RPMI7951 (cell line): Measurements from ENCODE around the gene RPL36. TPM values are rescaled to one million over a fixed set of nuclear protein-coding genes. Genes with fewer than 3 reads are reported as not detected.
"Not testable (repeated sequence)": the region's sequence is repeated elsewhere in the genome, so short reads cannot be mapped to it uniquely, and the experiment has no call there.

ENCODE experiments used
- DNase-seq: peaks from one replicate; pipeline ENCODE4 v3.0.0-alpha.2; 2012; ENCODE audit warnings: low read depth
- total RNA-seq: library from RNA; depleted of rRNA; stranded (reverse); fragments of >200 nt; shearing (Covaris generic); gene quantifications from 2 replicates; pipeline ENCODE4 v1.2.3, GENCODE V29; 2014

Gene RPL36
- total RNA-seq, 1 experiment from 2014 or later, result 738 TPM

DNA sequence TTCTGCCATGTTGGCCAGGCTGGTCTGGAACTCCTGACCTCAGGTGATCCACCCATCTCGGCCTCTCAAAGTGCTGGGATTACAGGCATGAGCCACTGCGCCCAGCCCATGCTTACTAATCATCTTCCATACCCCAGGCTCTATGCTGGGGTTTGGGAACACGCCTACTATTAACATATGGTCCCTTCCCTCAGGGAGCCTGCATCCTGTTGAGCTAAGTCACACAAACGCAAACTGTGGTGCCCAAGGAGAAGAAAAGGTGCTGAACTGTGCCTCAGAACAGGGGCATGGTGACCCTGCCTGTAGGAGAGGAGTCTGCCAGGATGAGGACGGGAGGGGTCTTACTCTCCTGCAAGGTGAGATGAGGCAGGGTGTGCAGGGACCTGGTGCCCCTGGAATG lies 15.4 kb upstream of the RPL36 start:
- no peak for DNase-seq

DNA sequence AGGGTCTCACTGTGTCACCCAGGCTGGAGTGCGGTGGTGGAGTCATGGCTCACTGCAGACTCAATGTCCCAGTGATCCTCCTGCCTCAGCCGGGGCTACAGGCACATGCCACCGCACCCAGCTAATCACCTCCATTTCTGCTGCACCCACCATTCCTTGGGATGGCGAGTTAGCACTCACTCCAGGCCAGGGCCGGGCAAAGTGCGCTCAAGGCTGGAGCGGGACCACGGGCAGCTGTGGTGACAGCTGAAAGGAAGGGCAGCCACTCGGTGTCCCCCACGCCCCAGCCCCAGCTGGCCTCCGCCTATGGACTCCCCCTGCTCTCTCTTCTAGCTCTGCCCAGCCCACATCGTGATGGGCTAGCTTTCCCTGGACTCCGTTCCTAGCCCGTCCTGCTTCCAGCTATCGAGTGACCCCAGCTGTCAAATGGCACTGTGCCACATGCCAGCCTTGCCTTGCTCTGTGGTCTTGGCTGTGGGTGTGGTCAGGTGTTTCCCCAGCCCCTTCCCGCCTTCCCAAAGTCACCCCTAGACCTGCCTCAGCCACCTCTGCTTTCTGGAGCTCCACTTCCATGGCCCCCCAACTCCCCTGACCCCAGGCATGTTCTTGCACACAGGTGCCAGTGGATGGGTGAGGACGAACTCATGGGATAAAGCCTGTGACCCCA lies 13.9 kb upstream of the RPL36 start:
- no peak for DNase-seq

DNA sequence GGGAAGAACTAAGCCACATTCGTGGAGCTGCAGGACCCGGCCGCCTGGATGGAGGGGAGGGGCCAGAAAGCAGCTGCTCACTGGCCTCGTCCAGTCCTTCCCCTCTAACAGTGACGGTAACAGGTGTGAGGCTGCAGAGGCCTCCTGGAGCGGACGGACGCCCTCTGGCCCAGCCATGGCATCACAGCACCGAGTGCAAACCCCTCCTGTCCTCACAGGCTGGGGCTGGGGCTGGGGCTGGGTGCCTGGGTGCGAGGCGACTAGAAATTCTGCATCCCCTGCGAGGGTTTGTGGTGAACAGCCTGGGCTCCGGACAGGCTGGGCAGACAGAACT lies 13.4 kb upstream of the RPL36 start:
- DNase-seq, result no peak

DNA sequence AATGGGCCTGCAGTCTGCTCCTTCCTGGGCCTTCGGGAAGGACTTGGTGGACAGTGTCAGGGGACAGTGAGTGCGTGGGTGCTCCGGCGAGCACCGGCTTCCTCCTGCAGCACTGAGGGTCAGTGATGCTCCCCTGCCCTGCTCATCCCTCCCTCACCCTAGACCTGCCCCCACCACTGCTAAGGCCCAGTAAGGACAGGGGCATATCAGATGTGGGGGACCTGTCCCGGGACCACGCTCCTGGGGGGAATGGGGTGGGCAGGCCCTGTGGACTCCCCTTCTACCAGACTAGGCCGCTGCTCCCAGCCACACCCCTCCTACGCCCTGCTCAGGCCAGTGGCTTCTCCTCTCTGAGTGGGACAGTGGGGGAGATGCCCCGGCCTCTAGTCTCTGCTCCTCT lies 13.0 kb upstream of the RPL36 start:
- no peak for DNase-seq

DNA sequence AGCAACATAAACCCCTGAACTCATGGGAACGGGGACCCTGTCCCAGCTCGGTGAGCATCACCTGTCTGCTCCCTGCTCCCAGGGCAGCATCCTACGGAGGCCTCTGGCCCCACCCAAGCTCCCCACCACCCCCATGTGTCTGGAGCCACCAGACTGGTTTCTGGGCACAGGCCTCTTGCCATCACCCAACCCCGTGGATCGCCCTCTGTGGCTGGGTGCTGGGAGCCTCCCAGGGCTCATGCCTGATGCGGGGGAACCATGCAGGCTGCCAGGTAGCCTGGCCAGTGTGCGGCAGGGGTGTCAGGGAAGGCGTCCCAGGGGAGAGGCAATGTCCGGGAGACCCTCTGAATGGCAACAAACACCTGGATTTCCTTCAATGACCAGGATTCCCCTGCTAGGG lies 12.5 kb upstream of the RPL36 start:
- DNase-seq, result no peak

DNA sequence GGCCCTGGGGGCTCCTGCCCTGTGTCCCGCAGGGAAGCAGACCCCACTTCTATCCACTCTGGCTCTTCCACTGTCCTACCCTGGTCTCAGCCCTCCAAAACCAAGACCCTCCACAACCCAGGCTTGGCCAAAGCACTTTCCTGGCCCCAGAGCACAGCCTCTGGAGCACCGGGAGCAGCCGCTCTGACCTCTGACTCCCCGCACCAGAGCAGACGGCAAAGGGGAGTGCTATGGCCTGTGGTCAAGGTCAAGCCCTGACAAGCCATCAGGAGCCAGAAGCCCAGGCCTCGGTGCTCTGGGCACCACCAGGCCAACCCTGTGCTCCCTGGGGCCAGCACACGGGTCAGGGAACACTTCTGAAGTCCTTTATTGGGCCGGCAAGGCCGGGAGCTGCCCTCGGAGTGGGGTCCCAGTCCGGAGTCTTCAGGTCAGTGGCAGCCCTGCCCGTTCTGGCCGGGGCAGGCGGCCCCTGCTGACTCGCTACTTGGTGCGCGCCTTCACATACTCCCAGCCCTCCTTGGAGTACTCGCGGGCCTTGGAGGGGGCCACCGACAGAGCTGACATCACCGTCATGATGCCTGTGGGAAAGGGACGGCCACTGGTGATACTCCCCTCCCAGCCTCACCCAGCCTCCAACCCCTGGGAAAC lies 11.9 kb upstream of the RPL36 start:
- no peak for DNase-seq

DNA sequence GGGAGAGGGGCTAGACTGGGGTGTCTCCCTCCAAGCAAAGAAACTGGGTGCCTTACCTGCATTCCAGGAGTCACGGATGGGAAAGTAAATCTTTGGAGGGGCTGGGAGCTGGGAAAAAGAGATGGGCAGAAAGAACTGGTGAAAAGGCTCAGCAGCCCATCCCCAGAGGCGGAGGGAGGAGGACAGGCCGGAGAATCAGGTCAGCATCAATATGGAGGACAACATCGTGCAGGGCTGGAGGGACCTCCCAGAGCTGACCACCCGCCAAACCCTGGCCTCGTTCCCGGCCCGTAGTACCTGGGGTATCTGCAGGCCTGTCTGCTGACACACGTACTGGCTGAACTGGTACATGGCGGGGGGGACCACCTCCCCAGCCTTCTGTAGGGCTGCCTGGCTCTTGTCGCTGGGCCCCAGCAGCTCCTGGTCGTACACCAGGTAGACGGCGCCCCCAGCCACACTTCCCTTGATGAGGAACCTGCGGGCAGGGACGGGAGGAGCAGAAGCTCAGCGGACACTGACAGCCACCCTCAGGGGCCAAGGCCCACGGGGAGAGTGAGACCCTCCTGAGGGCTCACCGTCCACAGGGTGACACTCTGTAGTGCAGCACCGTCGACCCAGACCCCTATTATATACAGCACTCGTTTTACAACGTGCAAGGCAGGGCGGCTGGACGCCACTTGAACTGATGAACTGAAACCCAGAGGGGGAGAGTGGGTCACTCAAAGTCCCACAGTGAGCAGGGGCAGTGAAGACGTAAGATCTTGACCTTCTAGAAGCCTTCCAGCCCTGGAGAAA lies 10.6 kb upstream of the RPL36 start:
- DNase-seq, result no peak

DNA sequence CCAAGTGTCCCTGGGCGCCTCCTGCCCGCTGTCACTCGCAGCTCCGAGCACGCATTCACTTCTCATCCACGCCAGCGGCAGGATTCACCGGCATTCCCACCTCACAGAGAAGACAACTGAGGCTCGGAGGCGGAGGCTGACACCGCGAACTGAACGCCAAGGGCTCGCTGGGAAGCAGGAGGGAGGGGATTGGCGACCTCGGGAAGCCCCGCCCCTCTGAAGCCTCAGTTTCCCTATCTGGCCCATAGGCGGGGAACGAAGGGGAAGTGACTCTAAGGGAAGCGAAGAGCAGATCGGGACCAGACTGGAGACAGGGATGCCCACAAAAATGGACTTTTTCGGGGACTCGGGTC lies 10.0 kb upstream of the RPL36 start:
- no peak for DNase-seq

DNA sequence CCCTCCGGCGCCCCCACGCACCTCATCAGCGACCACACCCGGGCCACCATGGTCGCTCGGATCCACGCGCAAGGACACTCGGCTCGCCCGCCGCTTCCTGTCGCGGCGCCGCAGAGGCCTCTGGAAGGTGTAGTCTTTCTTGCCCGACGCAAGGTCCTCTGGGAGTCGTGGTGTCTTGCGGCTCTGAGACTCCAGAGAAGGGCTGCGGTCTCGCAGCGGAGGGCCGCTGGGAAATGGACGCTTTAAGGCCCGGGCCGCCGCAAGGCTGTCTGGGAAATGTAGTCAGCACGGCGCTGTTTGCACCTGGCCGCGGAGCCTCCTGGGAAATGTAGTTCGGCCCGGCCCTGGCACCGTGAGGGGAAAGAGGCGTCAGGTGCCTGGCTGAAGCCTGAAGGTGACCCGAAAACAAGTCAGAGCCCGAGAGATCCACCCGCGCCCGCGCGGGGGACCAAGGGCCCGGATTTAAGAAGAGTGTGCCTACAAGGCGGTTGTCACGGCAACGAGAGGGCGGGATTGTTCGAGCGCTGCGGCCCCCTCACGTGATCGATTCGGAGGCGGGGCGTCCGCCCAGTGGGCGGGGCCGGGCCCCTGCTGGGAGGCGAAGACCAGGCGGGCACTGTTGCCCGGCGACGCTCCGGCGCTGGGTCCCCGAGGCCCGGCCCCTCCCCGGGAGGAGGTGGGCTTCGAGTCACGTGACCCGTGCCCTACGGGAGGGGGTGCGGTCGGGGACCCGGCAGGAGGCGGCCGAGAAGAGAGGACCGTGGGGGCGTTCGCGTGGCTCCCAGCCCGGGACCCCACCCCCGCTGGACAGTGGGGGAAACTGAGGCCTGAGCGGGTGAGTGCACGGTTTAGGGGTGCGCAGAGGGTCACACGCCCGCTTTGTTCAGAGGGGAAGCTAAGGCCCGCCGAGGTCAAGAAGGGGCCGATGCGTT lies 9.4 kb upstream of the RPL36 start, which contains the start of the genes HSD11B1L and MICOS13:
HSD11B1L (plus strand) TSS at position 591 of the 932 bp plus-strand sequence. CDS start 3,806 bp downstream, outside the sequence.
MICOS13 (minus strand) TSS at position 80 of the 932 bp plus-strand sequence; CDS start at position 50, 30 bp downstream.
- peak; percentile 98 for DNase-seq

DNA sequence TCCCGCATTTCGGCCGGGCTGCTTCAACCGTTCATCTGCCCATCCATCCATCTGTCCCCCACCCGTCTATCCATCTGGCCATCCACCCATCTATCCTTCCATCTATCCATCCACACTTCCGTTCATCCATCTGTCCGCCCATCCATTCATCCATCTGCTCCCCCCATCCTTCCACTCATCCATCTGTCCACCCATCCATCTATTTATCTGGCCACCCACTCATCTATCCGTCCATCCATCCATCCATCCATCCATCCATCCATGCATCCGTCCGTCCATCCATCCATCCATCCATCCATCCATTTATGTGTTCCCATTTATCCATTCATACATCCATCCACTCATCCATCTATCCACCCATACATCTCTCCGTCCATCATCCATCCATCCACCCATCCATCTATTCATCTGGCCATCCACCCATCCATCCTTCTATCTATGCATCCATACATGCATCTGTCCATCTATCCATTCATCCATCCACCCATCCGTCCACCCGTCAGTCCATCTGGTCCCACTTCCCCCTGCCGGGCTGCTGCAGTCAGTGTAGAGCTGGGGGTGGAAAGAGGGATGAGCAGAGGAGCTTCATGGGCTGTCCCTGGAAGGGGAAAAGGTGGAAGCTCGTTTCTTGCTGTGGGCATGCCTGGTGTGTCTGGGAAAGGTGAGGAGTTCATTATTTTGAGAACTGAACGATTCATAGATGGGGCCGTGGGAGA lies 8.5 kb upstream of the RPL36 start:
- DNase-seq, result no peak

DNA sequence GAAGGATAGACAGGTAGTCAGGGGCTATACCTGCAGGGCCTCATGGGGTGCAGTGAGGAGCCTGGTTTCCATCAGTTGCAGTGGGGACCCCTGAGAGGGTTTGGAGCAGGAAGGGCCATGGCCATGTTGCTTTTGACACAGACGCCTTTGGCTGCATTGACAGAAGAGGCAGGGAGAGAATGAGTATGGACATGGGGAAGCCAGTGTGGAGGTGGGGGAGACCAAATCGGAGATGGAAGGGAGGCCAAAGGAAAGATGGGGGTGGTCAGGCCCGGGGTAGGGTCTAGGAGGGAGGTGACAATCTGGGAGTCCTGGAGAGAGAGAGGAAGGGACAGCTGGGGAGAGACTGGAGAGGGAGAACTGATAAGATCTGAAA lies 8.0 kb upstream of the RPL36 start:
- no peak for DNase-seq

DNA sequence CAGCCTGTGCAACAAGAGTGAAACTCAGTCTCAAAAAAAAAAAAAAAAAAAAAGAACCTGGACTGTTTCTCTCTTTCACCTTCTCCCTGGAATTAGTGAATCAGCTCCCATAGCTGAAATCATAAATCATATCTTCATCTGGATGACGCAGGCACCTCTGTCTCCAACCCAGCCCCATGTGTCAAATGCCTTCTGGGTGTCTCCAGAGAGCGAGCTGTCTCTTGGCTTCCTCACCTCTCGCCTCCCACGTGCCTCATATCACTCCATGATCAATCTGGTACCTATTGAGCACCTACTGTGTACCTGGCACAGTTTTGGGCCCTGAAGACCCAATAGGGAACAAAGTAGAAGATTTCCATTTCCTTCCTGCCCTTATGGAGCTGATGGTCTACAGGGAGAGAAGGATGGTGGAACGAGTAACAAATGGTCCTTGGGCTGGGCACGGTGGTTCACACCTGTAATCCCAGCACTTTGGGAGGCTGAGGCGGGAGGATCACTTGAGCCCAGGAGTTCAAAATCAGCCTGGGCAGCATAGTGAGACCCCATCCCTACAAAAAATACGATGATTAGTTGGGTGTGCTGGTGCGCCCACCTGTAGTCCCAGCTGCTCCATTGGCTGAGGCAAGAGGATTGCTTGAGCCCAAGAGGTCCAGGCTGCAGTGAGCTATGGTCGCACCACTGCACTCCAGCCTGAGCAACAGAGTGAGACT lies 6.8 kb upstream of the RPL36 start:
- DNase-seq, result no peak

DNA sequence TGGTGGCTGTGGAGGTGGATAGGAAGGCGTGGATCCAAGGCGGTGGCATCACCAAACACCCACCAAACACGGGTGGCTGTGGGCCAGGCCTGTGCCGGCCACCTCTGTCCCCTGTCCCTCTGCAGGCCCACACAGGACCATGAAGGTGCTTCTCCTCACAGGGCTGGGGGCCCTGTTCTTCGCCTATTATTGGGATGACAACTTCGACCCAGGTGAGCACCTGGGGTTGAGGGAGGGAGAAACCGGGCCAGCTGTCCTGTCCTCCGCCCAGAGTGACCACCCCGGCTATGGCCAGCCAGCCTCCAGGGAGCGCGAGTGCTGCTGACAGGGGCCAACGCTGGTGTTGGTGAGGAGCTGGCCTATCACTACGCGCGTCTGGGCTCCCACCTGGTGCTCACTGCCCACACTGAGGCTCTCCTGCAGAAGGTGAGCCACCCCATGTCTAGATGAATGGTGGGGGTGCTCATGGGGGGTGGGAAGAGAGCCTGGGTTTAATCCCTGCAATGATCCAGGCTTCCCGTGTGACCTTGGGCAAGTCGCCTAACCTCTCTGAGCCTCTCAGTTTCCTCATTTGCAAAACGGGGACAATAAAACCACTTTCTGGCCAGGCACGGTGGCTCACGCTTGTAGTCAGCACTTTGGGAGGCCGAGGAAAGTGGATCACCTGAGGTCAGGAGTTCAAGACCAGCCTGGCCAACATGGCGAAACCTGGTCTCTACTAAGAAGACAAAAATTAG lies 5.2 kb upstream of the RPL36 start:
- no peak for DNase-seq

DNA sequence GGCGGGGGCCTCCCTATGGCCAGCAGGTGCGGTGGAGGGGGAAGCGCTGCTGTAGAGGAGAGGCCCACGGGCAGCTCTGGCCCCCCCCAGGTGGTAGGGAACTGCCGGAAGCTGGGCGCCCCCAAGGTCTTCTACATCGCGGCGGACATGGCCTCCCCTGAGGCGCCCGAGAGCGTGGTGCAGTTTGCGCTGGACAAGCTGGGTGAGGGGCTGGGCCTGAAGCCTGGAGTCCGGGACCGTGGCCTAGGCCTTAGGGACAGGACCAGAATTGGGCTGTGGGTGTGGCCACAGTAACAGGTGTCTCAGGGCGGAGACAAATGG lies 3.8 kb upstream of the RPL36 start:
- DNase-seq, result no peak

DNA sequence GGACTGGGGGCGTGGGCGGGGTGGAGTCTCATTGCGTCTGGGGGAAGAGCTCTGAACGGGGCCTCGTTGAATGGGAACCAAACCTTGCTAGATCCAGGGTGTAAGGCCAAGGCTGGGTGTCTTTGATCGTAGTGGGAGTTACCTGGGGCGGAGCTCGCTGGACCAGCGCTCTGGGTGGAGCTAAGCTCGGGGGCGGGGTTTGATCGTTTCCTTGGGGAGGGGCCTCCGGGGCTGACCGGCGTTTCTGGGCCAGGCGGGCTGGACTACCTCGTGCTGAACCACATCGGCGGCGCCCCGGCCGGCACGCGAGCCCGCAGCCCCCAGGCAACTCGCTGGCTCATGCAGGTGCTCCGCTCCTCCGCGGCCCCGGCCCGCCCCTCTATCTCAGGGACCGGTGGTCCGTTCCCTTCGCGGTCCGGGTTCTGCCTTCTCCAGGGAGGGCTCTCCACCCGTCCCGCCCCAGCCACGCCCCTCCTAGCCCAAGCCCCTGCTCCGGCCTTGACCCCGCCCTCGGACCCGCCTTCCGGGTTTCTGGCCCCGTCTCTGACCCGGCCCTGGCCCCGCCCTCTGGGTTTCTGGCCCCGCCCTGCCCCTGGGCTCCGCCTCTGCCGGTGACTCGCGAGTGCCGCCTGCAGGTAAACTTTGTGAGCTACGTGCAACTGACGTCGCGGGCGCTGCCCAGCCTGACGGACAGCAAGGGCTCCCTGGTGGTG lies 3.3 kb upstream of the RPL36 start:
- peak; percentile 89 for DNase-seq

DNA sequence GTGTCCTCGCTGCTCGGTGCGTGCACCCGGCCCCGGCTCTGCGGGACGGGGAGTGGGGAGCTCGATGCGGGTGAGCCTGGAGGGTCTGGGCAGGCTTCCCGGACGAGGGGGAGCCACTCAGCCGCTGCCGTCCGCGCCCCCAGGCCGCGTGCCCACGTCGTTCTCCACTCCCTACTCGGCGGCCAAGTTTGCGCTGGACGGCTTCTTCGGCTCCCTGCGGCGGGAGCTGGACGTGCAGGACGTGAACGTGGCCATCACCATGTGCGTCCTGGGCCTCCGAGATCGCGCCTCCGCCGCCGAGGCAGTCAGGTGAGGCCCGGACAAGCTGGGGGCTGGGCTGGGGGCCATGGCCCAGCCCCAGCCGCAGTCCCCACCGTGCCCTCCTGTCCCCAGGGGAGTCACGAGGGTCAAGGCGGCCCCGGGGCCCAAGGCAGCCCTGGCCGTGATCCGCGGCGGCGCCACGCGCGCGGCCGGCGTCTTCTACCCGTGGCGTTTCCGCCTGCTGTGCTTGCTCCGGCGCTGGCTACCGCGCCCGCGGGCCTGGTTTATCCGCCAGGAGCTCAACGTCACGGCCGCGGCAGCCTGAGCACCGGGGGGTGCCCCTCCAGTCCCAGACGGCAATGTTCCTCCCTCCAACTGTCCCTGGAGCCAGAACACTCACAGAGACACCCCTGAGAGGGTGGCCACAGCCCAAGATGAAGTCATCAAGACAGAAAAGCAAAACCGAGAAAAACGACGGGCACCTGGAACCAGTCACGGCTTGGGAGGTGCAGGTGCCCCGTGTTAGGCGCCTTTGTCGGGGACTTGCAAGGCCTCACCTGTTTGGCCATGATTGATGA lies 2.5 kb upstream of the RPL36 start:
- DNase-seq, result peak; percentile 44

DNA sequence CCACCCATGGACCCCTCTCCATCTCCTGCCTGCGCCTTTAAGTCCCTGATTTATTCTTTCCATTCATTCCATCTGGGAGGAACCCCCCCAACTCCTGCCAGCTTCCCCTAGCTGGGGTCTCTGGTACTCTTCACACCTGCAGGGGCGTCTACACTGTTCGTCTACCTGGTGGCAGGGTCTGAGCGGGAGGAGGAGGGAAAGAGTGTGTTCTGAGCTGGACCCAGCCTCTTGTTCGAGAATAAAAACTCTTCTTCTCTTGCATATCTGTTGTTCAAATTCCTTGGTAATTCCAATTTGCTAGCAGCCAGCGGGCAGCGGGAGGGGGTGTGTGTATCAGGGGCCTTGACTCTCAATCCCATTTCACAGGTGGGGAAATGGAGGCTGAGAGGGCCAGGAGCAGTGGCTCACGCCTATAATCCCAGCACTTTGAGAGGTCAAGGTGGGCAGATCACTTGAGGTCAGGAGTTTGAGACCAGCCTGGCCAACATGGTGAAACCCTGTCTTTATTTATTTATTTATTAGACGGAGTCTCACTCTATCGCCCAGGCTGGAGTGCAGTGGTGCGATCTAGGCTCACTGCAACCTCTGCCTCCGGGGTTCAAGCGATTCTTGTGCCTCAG lies 1.7 kb upstream of the RPL36 start:
- not testable (repeated sequence) for DNase-seq
